ENCODE data around the gene TNFRSF13B.
"Not testable (repeated sequence)": the region's sequence is repeated elsewhere in the genome, so short reads cannot be mapped to it uniquely, and the experiment has no call there.

TNFRSF13B gene

DNA sequence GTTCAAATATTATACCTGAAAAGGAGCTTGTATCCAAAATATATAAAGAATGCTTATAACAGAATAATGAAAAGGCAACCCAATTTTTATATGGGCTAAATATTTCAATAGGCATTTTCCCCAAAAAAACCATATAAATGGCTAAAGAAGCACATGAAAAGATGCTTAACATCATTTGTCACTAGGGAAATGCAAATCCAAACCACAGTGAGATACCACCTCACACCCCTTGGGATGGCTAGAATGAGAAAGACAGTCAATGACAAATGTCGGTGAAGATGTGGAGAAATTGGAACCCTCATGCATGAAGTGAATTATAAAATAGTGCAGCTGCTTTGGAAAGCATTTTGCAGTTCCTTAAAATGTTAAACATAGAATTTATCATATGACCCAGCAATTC lies 3.1 kb downstream of the TNFRSF13B start:
- no CpG with 5 or more reads among the region's 1 CpG for WGBS (ENCODE audit: insufficient coverage)
- H3K4me1 ChIP-seq (ENCODE audit: control extremely low read depth in 1 of 4, control insufficient read depth in 4 of 4, insufficient read depth in 4 of 4, low read length in 3 of 4), result no peaks in the 10 kb centered on the region
- CTCF ChIA-PET, result interaction anchor here (1.0 to 1.4 kb wide), 2 partner anchors 9 to 12 kb away, joined by 3 read pairs; no protein-coding TSS in a partner anchor
- H3K4me3 ChIP-seq (ENCODE audit: control insufficient read depth in 1 of 7, extremely low read depth in 1 of 7, insufficient read depth in 4 of 7, low read depth in 2 of 7, low read length in 6 of 7), result no peak overlapping the region
- no peak overlapping the region for H3K27ac ChIP-seq (ENCODE audit: insufficient read depth in 1 of 2, low read depth in 1 of 2, low read length in 2 of 2, poor library complexity in 1 of 2, severe bottlenecking in 2 of 2)
- H3K36me3 ChIP-seq (ENCODE audit: control insufficient read depth in 4 of 4, insufficient read depth in 4 of 4, low read length in 3 of 4), result no peaks in the 10 kb centered on the region
- no peak for DNase-seq
- POLR2A ChIA-PET, result no interaction called here
- H3K27me3 ChIP-seq (replicated peaks in 2 of 5; ENCODE audit: control insufficient read depth in 4 of 5, insufficient read depth in 5 of 5, low read length in 4 of 5), result peaks cover 0 to 5% (median 0%) of the 10 kb centered on the region in 5 experiments
- no peaks in the 10 kb centered on the region for H3K9me3 ChIP-seq (ENCODE audit: control extremely low read depth in 1 of 5, control insufficient read depth in 4 of 5, insufficient read depth in 2 of 5, low read depth in 1 of 5, low read length in 4 of 5)

DNA sequence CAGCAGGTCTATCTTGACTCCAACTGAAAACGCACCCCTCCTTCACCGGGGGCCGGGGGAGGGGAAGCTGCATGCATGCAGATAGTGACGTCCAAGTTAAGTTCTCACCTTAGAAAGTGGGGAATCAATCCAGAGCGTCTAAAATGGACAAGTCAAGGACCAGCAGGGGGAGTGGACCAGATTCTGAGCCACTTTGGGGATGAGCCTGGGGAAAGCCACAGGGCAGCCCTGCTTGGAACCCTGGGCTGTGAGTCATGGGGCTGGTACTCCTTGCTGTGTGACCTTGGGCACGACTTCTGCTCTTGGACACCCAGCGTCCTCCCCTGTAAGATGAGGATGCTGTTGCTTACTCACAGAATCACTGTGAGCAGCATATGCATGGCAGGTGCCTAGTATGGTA lies 9.1 kb downstream of the TNFRSF13B start:
- DNase-seq, result no peak
- CTCF ChIA-PET, result no interaction called here
- Histone ChIP-seq H3K27ac (ENCODE audit: insufficient read depth in 1 of 2, low read depth in 1 of 2, low read length in 2 of 2, poor library complexity in 1 of 2, severe bottlenecking in 2 of 2) (no peak overlapping the region), H3K27me3 (replicated peaks in 2 of 5; ENCODE audit: control insufficient read depth in 4 of 5, insufficient read depth in 5 of 5, low read length in 4 of 5) (peaks cover 0 to 5% (median 0%) of the 10 kb centered on the region in 5 experiments), H3K4me3 (ENCODE audit: control insufficient read depth in 1 of 7, extremely low read depth in 1 of 7, insufficient read depth in 4 of 7, low read depth in 2 of 7, low read length in 6 of 7) (no peak overlapping the region), H3K9me3 (ENCODE audit: control extremely low read depth in 1 of 5, control insufficient read depth in 4 of 5, insufficient read depth in 2 of 5, low read depth in 1 of 5, low read length in 4 of 5) (peaks cover 0 to 5% (median 3%) of the 10 kb centered on the region in 5 experiments), H3K4me1 (ENCODE audit: control extremely low read depth in 1 of 4, control insufficient read depth in 4 of 4, insufficient read depth in 4 of 4, low read length in 3 of 4) (no peaks in the 10 kb centered on the region), H3K36me3 (ENCODE audit: control insufficient read depth in 4 of 4, insufficient read depth in 4 of 4, low read length in 3 of 4) (no peaks in the 10 kb centered on the region)
- POLR2A ChIA-PET, result no interaction called here
- WGBS (ENCODE audit: insufficient coverage), result 74% methylated on average over 7 of the region's 7 CpGs

DNA sequence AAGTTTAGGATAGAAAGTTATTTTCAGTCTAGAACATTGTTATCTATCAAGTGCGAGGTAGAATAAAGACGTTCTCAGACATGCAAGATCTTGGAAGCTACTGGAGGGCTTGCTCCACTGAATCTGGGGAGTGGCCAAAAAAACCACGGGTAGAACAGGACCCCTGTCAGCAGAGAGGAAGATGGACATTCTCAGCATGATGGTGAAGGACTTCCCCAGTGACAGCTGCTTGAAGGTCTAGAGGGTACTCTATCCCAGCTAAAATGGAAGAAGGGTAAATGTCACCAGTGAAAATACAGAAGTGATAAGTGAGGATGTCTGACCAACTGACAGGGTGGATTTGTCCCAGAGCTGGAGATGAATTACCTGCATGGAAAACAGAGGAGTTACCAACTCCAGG lies 10.1 kb downstream of the TNFRSF13B start:
- Histone ChIP-seq H3K27ac (ENCODE audit: insufficient read depth in 1 of 2, low read depth in 1 of 2, low read length in 2 of 2, poor library complexity in 1 of 2, severe bottlenecking in 2 of 2) (no peak overlapping the region), H3K27me3 (replicated peaks in 2 of 5; ENCODE audit: control insufficient read depth in 4 of 5, insufficient read depth in 5 of 5, low read length in 4 of 5) (peaks cover 0 to 5% (median 1%) of the 10 kb centered on the region in 5 experiments), H3K4me1 (ENCODE audit: control extremely low read depth in 1 of 4, control insufficient read depth in 4 of 4, insufficient read depth in 4 of 4, low read length in 3 of 4) (no peaks in the 10 kb centered on the region), H3K4me3 (ENCODE audit: control insufficient read depth in 1 of 7, extremely low read depth in 1 of 7, insufficient read depth in 4 of 7, low read depth in 2 of 7, low read length in 6 of 7) (no peak overlapping the region), H3K36me3 (ENCODE audit: control insufficient read depth in 4 of 4, insufficient read depth in 4 of 4, low read length in 3 of 4) (no peaks in the 10 kb centered on the region), H3K9me3 (ENCODE audit: control extremely low read depth in 1 of 5, control insufficient read depth in 4 of 5, insufficient read depth in 2 of 5, low read depth in 1 of 5, low read length in 4 of 5) (peaks cover 0 to 6% (median 3%) of the 10 kb centered on the region in 5 experiments)
- 33% methylated on average over 1 of the region's 3 CpGs for WGBS (ENCODE audit: insufficient coverage)
- DNase-seq, result no peak
- ChIA-PET CTCF (no interaction called here), POLR2A (no interaction called here)

DNA sequence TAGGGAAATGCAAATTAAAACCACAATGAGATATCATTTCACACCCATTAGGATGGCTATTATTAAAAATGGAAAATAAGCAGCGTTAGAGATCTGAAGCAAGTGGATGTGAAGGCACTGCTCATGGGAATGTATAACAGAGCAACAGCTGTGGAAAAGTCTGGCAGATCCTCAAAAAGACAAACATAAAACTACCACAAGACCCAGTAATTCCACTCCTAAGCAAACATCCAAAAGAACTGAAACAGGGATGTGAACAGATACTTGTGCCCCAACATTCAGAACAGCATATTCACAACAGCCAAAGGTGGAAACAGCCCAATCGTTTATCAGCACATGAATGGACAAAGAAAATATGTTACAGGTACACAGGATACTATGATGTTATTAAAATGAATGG lies 10.9 kb downstream of the TNFRSF13B start:
- H3K4me1 ChIP-seq (ENCODE audit: control extremely low read depth in 1 of 4, control insufficient read depth in 4 of 4, insufficient read depth in 4 of 4, low read length in 3 of 4); CTCF ChIA-PET; POLR2A ChIA-PET; H3K4me3 ChIP-seq (ENCODE audit: control insufficient read depth in 1 of 7, extremely low read depth in 1 of 7, insufficient read depth in 4 of 7, low read depth in 2 of 7, low read length in 6 of 7); H3K36me3 ChIP-seq (ENCODE audit: control insufficient read depth in 4 of 4, insufficient read depth in 4 of 4, low read length in 3 of 4); H3K27ac ChIP-seq (ENCODE audit: insufficient read depth in 1 of 2, low read depth in 1 of 2, low read length in 2 of 2, poor library complexity in 1 of 2, severe bottlenecking in 2 of 2); DNase-seq; H3K27me3 ChIP-seq (replicated peaks in 2 of 5; ENCODE audit: control insufficient read depth in 4 of 5, insufficient read depth in 5 of 5, low read length in 4 of 5): not testable (repeated sequence)
- WGBS (ENCODE audit: insufficient coverage), result no CpG with 5 or more reads among the region's 2 CpGs
- peaks cover 0 to 13% (median 3%) of the 10 kb centered on the region in 5 experiments for H3K9me3 ChIP-seq (ENCODE audit: control extremely low read depth in 1 of 5, control insufficient read depth in 4 of 5, insufficient read depth in 2 of 5, low read depth in 1 of 5, low read length in 4 of 5)

DNA sequence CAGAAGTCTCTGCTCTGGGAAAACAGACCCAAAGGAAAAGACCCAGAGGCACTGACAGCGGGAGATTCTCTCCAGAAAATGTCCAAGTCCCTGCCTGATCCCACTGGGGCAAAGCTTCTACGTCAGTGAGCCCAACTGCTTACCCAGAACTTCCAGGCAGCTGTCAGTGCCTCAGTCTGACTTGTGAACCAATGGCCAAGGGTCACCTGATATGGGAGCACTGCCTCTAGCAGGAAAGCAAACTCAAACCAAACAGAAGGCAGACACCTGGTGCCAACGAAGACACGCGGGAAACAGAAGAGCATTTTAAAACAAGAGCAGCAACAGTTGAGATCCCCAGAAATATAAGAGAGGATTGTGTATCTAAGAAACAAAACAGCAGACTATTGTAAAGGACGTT lies 16.9 kb downstream of the TNFRSF13B start:
- H3K4me1 ChIP-seq (ENCODE audit: control extremely low read depth in 1 of 4, control insufficient read depth in 4 of 4, insufficient read depth in 4 of 4, low read length in 3 of 4); CTCF ChIA-PET; H3K27ac ChIP-seq (ENCODE audit: insufficient read depth in 1 of 2, low read depth in 1 of 2, low read length in 2 of 2, poor library complexity in 1 of 2, severe bottlenecking in 2 of 2); H3K4me3 ChIP-seq (ENCODE audit: control insufficient read depth in 1 of 7, extremely low read depth in 1 of 7, insufficient read depth in 4 of 7, low read depth in 2 of 7, low read length in 6 of 7); POLR2A ChIA-PET; DNase-seq; H3K27me3 ChIP-seq (replicated peaks in 2 of 5; ENCODE audit: control insufficient read depth in 4 of 5, insufficient read depth in 5 of 5, low read length in 4 of 5); H3K36me3 ChIP-seq (ENCODE audit: control insufficient read depth in 4 of 4, insufficient read depth in 4 of 4, low read length in 3 of 4): not testable (repeated sequence)
- WGBS (ENCODE audit: insufficient coverage), result 74% methylated on average over 4 of the region's 6 CpGs
- peaks cover 0 to 16% (median 6%) of the 10 kb centered on the region in 5 experiments for H3K9me3 ChIP-seq (ENCODE audit: control extremely low read depth in 1 of 5, control insufficient read depth in 4 of 5, insufficient read depth in 2 of 5, low read depth in 1 of 5, low read length in 4 of 5)

DNA sequence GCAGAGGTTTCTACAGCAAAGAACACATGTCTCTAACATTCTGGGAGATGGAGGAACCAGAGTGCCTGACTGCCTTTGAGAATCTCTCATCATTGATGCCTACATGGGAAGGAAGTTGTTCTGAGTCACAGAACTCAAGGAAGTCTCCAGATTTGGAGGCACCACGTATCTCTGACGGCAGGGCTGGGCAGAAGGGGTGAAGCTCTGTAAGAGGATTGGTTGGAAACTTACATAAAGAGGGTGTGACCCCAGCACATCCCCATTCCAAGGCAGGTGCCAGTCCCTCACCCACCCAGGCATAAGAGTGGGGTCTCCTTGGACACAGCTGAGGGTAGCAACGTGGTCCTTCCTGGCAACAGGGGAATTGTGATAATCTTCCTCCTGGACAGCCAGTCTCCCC lies 17.4 kb downstream of the TNFRSF13B start:
- no peaks in the 10 kb centered on the region for H3K36me3 ChIP-seq (ENCODE audit: control insufficient read depth in 4 of 4, insufficient read depth in 4 of 4, low read length in 3 of 4)
- H3K4me3 ChIP-seq (ENCODE audit: control insufficient read depth in 1 of 7, extremely low read depth in 1 of 7, insufficient read depth in 4 of 7, low read depth in 2 of 7, low read length in 6 of 7), result no peak overlapping the region
- H3K4me1 ChIP-seq (ENCODE audit: control extremely low read depth in 1 of 4, control insufficient read depth in 4 of 4, insufficient read depth in 4 of 4, low read length in 3 of 4), result no peaks in the 10 kb centered on the region
- peak in 1 of 3 donors; percentile 20 for DNase-seq
- no peak overlapping the region for H3K27ac ChIP-seq (ENCODE audit: insufficient read depth in 1 of 2, low read depth in 1 of 2, low read length in 2 of 2, poor library complexity in 1 of 2, severe bottlenecking in 2 of 2)
- CTCF ChIA-PET, result interaction anchor here (1.1 kb wide), 1 partner anchor 37 kb away, joined by 3 read pairs; no protein-coding TSS in a partner anchor
- 33% methylated on average over 3 of the region's 3 CpGs for WGBS (ENCODE audit: insufficient coverage)
- peaks cover 0 to 14% (median 6%) of the 10 kb centered on the region in 5 experiments for H3K9me3 ChIP-seq (ENCODE audit: control extremely low read depth in 1 of 5, control insufficient read depth in 4 of 5, insufficient read depth in 2 of 5, low read depth in 1 of 5, low read length in 4 of 5)
- POLR2A ChIA-PET, result no interaction called here
- H3K27me3 ChIP-seq (replicated peaks in 2 of 5; ENCODE audit: control insufficient read depth in 4 of 5, insufficient read depth in 5 of 5, low read length in 4 of 5), result peaks cover 2 to 9% (median 7%) of the 10 kb centered on the region in 5 experiments

DNA sequence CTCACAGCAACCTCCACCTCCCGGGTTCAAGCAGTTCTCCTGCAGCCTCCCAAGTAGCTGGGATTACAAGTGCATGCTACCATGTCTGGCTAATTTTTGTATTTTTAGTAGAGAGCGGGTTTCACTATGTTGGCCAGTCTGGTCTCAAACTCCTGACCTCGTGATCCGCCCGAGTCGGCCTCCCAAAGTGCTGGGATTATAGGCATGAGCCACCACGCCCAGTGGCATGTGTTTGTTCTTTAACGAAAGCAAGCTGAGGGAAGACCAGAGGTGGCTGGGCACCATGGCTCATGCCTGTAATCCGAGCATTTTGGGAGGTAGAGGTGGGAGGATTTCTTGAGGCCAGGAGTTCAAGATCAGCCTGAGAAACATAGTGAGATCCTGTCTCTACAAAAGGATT lies 18.1 kb downstream of the TNFRSF13B start:
- Histone ChIP-seq H3K27ac (ENCODE audit: insufficient read depth in 1 of 2, low read depth in 1 of 2, low read length in 2 of 2, poor library complexity in 1 of 2, severe bottlenecking in 2 of 2) (no peak overlapping the region), H3K36me3 (ENCODE audit: control insufficient read depth in 4 of 4, insufficient read depth in 4 of 4, low read length in 3 of 4) (no peaks in the 10 kb centered on the region), H3K9me3 (ENCODE audit: control extremely low read depth in 1 of 5, control insufficient read depth in 4 of 5, insufficient read depth in 2 of 5, low read depth in 1 of 5, low read length in 4 of 5) (peaks cover 0 to 19% (median 6%) of the 10 kb centered on the region in 5 experiments), H3K27me3 (replicated peaks in 2 of 5; ENCODE audit: control insufficient read depth in 4 of 5, insufficient read depth in 5 of 5, low read length in 4 of 5) (peaks cover 2 to 9% (median 7%) of the 10 kb centered on the region in 5 experiments), H3K4me3 (ENCODE audit: control insufficient read depth in 1 of 7, extremely low read depth in 1 of 7, insufficient read depth in 4 of 7, low read depth in 2 of 7, low read length in 6 of 7) (no peak overlapping the region), H3K4me1 (ENCODE audit: control extremely low read depth in 1 of 4, control insufficient read depth in 4 of 4, insufficient read depth in 4 of 4, low read length in 3 of 4) (no peaks in the 10 kb centered on the region)
- 94% methylated on average over 8 of the region's 9 CpGs for WGBS (ENCODE audit: insufficient coverage)
- ChIA-PET POLR2A (no interaction called here), CTCF (interaction anchor here (1.1 kb wide), 1 partner anchor 38 kb away, joined by 3 read pairs; no protein-coding TSS in a partner anchor)
- no peak for DNase-seq

Data from common myeloid progenitor, CD34-positive (primary cell).